GM21381 (cell line): ENCODE measurements around the gene CERS6.
"Not testable (repeated sequence)": the region's sequence is repeated elsewhere in the genome, so short reads cannot be mapped to it uniquely, and the experiment has no call there.

Experiments used
- ATAC-seq: cut with Tn5 transposase; IDR thresholded peaks from one replicate; pipeline ENCODE4 v1.9.1; 2021; ENCODE audit warnings: mild to moderate bottlenecking, moderate library complexity; ENCODE audit not compliant: unreplicated experiment

The CERS6 gene

DNA sequence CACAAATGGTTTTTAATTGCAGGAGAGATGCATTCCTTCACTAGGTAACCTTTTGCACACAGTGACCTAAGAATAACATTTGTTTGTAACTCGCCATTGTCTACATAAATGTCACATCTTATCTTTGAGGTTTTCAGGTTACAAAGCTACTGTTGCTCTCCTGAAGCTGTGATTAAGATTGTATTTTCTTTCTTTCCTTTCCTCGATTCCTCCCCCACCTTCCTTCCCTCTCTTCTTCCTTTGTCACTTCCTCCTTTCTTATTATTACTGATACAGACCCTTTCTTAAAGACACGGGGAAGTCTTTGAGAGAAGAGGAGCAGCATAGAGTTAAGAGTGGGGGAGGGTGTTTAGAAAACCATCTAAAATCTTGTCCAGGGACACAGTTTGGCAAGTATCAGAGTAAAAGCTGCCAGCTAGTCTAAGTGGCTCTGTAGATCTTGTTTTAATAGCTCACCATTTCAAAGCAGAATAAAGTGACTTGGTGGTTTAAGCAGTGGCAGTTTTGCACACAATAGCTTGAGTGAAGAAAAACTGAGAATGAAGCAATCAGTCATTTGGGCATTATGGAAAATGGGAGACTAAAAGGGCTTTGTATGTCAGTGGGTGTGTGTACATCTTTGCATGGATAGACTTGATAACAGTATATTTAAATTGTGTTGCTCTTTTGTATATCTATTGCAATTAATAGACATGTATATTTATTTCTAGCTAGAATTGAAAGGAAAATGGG is 10.9 kb downstream of the CERS6 start:
- ATAC-seq = no peak

DNA sequence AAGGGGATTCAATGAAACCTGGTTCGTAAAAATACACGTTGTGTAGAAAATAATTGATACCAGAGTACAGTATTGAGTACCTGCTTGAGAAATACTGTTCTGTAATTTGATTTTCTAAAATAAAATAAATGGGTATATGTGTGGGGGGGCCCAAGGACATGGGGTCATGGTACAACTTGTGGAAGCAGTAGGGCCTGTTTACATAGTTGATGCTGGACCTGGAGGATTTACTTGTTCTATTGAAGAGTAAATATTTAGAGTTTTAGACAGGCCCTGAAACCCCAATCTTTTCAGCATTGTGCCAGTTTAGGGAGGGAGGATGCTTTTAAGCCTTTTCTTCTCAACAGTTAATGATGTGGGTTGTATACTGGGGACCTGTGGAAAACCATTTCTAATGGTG is 11.7 kb downstream of the CERS6 start:
- ATAC-seq = no peak

DNA sequence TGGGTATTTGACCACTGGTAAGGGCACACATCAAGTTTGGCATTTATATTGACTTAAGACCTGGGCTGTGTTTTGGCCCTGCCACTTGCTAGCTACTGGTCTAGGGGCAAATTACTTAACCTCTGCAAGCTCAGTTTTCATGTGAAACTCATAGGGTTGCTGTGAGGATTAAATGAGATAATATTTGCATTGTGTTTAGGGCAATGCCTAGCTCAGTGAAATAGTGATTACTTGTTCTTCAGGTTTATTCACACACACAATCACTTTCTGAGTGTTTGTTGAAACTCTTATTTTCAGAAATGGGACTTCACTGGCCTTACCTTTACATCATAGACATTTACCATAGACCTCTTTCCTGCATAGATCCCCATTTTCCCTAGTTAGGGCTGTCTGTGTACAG is 12.3 kb downstream of the CERS6 start:
- no peak for ATAC-seq

DNA sequence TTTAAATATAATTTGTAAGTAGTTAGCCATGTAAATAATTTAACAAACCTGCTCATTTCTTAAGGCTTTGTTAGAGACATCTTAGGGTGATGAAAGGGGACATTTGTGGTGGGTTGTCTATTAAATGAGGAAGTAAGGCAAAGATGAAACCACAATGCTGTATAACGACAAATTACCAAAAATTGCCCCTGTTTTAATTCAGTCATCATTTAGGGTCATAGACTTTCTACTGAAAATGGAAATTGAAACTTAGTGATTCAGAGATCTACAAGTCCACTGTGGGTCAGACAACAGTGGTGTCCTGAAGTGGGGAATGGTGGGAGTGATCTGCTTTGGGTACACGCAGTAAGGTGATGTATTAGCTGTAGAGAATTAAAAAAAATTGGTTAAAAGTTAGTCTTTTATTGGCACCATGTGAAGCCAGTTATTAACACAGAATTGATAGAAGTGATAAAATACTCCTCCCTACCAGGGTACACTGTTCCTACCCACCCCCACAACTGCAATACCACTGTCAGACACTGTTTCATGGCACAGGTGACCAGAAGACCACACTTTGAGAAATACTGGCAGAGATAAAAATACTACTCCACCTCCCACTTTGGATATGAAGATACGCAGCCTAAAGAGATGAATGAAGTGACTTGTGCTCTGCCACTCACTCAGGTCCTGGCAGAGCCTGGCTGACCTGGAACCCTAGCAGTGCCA is 13.4 kb downstream of the CERS6 start:
- peak; percentile 56 for ATAC-seq

DNA sequence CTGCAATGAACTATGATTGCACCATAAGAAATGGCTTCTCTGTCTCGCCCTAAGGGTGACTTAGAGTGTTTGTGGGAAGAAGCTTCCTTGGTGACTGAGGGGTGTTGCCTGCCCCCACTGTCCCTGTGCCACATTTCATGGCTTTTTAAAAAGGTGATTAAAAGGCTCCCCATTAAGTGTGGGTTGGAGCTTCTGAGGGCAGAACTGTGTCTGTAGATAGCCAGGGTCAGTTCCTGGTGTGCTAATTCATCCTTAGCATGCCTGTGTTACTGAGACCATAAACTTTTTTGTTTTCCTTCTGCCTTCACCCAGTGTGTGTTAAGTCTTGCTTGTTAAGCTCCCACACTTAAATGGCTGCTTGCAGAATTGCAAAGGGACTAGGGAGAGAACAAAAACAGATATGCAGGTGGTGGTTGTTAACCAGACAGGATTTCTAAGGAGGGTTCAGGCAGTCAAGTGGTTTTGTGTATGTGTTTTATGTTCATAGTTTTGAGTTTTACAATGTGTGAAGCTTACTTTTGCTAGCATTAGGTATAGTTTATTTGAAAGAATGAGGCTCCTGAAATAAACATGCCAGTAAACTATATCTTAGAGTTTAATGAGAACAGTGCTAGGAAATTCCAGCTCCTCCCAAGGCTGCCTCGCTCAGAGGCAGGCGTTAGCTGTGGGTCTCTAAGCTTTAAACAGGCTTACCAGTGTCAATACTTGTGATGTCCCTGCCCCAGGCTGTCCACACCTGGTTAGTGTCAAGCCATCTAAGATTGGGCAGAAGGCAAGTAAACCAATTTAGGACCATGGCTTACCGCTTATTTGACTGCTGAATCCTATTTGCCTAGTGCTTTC is 14.5 kb downstream of the CERS6 start:
- ATAC-seq = peak; percentile 43

DNA sequence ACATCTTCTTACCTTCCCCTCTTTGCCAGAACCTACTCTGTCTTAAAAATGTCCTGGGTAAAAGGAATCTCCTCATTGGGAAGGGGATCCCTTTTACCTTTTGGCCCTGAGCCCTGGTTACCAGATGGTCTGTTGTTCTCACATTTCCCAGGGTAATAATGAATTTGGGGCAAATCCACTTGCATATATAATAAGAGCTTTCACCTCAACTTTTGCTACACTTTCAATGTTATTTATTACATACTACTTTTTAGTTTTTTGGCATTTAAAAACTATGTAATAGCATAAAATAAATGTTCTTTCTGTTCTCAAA is 15.0 kb downstream of the CERS6 start:
- no peak for ATAC-seq

DNA sequence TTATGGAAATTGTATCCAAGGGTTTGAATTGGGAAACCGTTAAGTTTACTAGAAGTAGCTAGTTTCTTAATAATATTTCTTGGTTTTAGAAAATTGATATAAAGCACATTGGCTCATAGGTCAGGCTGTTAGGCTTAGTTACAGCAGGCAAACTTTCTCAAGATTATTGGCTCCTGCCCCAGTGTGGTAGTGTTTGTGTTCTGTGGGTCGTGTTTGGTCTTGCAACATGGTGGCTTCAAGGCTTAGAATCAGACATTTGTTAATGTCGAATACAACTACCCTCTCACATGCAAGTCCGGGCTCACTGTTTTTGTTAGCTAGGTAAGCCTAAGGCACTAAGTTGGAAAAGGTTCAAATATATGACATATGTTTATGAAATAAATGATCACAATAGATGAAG is 19.6 kb downstream of the CERS6 start:
- ATAC-seq = no peak

DNA sequence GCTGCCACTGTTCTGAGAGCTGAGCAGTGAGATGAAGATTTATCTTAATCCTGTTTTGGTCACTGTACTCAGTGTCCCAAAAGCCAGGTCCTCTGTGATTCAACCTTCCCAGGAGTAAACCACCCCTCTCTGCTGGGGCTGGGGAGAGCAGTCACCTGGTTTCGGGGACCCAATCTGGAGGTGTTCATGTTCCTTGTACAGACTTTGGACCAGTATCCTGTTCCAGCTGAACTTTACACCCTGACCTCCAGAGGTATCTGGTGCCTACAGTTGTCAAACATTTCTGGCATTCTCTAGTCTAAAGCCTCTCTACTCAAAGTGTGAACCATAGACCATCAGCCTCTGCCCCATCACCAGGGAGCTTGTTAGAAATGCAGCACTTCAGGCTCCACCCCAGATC is 22.1 kb downstream of the CERS6 start:
- ATAC-seq = no peak

DNA sequence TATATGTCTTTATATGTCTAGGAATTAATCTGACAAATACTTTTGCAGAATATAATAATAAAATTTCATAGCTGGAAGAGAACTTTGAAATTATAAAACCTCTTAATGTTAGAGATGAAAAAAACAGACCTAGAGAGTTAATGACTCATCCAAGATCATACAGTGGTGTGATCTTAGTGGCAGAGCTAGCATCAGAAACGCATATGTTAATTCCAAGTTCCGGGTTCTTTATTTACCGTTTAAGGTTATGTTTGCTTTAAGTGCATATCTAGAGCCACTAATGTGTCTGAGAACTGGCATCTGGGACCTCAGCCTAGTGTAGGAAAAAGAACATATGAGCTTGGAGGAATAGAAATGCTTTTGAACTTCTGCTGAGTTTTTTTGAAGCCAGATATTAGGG is 24.3 kb downstream of the CERS6 start:
- no peak for ATAC-seq

DNA sequence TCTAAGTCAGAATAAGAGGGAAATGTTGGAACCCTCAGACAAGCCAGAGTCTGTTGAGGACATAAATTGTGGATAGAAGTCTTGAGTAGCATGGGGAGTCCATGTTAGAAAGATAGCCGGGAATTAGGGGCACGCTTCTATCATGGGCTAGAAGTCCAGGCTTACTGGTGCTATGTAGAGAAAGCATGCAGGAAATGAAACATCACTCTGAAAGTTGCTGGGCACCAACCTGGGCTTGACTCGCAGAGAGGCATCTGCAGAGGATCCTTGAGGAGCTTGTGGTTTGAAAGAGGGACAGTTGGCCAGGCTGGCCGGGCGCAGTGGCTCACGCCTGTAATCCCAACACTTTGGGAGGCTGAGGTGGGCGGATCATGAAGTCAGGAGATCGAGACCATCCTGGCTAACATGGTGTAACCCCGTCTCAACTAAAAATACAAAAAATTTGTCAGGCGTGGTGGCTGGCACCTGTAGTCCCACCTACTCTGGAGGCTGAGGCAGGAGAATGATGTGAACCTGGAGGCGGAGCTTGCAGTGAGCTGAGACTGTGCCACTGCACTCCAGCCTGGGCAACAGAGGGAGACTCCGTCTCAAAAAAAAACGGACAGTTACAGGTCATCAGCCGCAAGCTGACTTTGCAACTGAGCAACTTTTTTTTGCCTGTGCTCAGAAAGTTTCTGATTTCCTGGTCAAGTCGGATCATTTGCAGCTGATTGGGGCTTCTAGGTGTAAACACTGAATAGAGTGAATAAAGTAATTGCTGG is 24.9 kb downstream of the CERS6 start:
- no peak for ATAC-seq

DNA sequence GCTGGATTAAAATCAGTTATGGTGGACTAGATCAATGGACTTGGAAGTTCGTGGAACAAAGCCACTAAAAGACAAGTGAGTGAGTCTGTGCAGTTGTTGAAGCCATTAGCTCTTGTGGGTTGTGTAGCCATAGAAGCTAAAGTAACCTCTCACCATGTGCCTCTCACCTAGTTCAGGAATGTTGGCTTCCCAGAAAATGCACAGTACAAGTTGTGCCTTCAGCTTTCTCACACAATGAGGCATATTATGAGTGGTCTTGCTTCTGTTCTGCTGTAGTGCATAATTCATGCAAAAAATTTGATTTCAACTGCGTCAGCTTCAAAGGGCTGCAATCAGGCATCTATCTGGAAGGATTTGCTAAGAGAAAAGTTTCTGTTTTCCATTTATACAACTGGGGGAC is 26.2 kb downstream of the CERS6 start:
- ATAC-seq = no peak

DNA sequence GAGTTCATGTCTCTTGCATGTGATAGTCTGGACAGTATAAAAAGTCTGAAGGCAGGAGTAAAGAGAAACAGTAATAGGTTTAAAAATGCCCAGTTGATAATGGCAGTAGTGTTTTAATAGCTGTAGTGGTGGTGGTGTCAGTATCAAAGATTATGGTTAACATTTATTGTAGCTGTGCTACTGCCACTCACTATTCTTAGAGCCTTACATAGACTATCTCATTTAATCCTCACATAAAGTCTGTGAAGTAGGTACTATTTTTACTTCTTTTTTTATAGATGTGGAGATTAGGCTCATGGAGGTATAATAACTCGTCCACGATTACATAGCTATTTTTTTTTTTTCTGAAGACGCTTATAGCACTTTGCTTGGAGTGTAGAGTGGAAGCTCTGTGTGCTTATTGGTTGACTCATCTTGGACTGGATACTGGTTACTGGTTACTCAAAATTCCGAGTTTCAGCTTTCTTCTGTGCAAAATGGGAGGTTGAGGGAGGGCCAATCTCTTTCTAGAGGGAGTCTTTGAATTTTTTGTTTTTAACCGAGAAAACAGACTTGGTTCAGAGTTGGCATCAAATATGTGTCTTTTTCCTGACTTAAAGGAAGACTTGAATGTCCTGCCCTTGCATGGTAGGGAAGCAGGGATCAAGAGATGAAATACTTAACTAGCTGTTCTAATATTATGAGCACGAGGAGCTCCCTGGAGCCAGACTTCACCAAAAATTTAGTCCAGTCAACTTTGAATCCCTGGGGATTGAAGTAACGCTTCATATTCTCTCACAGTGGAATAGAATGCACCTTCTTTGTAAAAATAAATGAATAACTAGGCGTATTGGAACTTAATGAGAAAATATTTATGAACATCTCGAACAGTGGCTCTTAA is 27.1 kb downstream of the CERS6 start:
- ATAC-seq = no peak

DNA sequence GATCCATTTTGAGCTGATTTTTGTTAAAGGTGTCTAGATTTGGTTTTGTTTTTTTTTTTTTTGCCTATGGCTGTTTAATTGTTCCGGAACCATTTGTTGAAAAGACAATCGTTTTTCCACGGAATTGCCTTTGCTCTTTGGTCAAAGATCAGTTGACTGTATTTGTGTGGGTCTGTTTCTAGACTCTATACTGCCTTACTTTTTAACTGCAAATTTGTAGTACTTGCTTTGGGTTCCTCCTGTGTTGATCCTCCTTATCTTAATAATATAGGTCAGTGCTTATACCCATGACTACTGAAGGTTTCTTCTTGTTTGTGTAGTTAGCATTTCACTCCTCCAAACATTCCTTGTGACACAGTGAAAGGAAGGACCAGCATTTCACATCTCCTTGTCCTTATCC is 30.4 kb downstream of the CERS6 start:
- no peak for ATAC-seq

DNA sequence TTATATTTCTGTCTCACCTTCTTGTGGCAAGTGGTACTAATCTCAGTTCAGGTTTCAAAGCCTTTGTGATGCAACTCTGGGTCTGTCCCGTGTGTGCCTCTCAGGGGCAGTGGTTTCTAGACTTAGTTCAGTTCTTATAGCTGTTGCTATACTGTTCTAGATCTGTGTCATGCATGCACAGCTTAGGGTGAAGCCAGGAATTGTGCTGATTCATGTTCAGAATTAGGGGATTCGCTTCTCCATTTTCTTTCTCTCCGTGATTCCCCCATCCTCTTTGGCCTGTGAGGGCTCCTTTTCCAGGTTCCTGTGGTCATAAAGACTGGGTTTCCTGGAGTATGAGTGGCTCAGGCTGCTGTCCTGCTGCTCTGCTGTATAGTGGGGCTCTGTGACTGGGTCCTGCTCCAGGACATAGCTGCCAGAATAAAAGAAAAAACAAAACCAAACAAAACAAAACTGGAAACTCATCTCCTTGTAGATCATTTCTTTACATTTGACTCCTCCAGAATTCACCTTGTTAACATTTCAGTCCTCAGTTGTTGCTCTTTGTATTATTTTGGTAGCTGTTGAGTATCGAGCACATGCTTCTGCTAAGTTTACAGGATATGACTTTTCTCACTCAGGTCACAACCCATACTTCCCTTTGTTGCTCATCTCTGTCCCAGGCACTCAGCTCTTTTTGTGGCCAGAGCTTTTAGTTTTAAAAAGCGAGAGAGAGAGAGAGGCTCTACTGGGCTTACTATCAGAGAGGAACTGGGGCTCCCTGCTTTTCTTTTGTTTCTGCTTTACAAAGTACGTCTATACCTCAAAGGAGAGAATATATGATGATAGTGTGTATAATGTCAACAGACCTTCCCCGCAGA is 34.2 kb downstream of the CERS6 start:
- ATAC-seq = peak; percentile 89

DNA sequence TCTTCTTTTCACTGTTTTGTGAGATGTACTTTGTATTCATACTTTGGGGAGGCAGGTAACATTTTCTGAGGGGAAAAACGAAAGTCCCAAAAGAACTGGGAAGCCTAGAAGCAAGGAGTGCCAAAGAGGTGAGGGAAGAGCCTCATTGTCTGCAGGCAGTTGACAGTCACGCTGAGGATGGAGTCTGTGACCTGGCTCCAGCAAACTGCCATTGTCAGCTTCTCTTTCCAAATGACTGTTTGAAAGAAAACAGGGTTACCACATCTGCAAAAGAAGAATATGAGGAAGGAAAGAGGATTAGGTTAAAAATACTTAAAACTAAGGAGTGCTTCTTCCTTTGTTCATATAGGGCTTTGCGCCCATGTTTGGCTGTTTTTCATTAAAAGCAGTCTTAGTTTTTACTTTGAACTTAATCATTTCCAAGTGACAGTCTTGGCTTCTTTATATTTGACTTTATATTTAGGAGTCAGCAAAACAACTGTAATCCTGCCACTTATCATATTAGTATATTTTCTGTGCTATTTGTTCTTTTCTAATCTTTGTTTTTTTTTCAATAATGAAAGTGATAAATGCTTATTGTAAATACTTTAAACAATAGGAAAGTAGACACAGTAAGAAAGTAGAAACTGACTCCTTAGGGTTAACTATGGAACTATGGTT is 35.0 kb downstream of the CERS6 start:
- no peak for ATAC-seq

DNA sequence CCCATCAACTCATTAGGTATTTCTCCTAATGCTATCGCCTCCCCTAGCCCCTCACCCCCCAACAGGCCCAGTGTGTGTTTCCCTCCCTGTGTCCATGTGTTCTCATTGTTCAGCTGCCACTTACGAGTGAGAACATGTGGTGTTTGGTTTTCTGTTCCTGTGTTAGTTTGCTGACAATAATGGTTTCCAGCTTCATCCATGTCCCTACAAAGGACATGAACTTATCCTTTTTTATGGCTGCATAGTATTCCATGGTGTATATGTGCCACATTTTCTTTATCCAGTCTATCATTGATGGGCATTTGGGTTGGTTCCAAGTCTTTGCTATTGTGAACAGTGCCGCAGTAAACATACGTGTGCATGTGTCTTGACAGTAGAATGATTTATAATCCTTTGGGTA is 35.7 kb downstream of the CERS6 start:
- not testable (repeated sequence) for ATAC-seq

DNA sequence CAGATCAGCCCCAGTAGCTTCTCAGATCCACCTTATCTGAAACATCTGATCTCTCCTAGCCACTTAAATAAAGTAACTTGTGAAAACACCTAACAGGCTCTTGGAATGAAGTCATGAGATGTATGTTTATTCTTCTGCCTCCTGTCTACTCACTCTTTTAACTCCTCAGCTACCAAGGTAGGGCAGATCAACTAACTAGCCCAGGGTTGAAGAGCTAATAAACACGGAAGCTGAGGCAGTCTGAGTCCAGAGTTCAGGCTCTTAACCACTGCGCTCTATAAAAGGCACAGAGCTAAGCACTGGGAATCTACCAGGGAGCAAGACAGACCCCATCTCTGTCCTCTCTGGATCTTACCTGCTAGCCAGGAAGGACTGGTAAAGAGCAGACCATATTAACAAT is 37.1 kb downstream of the CERS6 start:
- not testable (repeated sequence) for ATAC-seq

DNA sequence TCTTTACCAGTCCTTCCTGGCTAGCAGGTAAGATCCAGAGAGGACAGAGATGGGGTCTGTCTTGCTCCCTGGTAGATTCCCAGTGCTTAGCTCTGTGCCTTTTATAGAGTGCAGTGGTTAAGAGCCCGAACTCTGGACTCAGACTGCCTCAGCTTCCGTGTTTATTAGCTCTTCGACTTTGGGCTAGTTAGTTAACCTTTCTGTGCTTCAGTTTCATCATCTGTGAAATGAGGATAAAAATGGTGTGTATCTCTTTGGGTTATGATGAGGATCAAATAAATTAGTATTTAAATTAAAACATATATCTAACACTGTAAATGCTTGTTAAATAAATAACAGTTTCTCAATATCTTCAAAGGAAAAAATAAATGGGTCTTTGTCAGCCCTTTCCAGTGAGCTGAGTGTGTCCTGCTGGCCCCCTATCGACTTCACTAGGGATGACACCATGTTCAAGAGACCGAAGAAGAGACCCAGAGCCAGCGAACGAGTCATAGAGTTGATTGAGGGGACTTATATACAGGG is 38.2 kb downstream of the CERS6 start:
- no peak for ATAC-seq

DNA sequence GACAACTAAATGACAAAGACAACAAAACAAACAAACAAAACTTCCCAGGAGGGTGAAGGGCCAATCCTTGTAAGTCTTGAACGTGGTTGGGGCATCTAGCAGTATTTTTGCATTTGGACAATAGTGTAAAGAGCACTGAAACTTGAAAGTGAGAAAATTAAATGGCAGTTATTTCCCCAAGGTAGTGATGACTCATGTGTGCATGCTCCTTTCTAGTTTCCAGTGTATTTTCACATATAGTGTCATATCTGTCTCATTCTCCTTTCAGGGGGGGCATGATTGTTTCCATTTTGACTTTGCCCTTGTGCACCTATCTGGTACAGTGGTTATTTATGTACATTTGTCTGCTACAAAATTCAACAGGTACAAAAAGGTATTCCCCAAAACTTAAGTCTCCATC is 39.5 kb downstream of the CERS6 start:
- ATAC-seq = peak; percentile 85
